T-cell (primary cell): ENCODE measurements around the gene CERS3. TPM values are rescaled to one million over a fixed set of nuclear protein-coding genes. Genes with fewer than 3 reads are reported as not detected.

ENCODE experiments used
- ATAC-seq, 4 experiments: fragments of 200-7000 bp in 3 of 4; fragments of 150-1000 bp in 1 of 4; cut with Tn5 transposase; replicated peaks in 1 of 4; 1 replicate in 3 of 4; 2 replicates in 1 of 4; pipeline ENCODE4 v1.10.0; 2021; ENCODE audit warnings: moderate library complexity in 3 of 4, mild to moderate bottlenecking in 2 of 4, moderate number of reproducible peaks in 1 of 4
- CTCF ChIA-PET, 2 donors: fragments of 300-600 bp; sonication (Branson Sonifier 250); formaldehyde crosslinking; loops; one replicate each; lab custom pipeline; 2022; ENCODE audit warnings: antibody characterized with exemption in 2 of 2; lab: Charles Lee
- POLR2A ChIA-PET, 2 donors: fragments of 300-600 bp; sonication (Branson Sonifier 250); formaldehyde crosslinking; loops; one replicate each; lab custom pipeline; 2022; ENCODE audit warnings: antibody characterized with exemption in 2 of 2; lab: Charles Lee
- DNase-seq, 35 experiments: peaks; one replicate each; pipeline versions ENCODE4 v3.0.0 to v3.0.0-alpha.2; 2013 to 2023
- H3K27ac ChIP-seq: one replicate; pipeline ENCODE4 v1.5.1; 2013; ENCODE audit warnings: low read length
- H3K27me3 ChIP-seq, 2 experiments: replicated peaks in 1 of 2; 1 replicate in 1 of 2; 2 replicates in 1 of 2; pipeline versions ENCODE4 v1.6.1 to v1.7.0; 2013; ENCODE audit warnings: low read length in 1 of 2, mixed read lengths in 1 of 2; ENCODE audit not compliant: control insufficient read depth in 2 of 2, insufficient read depth in 2 of 2; ENCODE audit errors: extremely low read depth in 1 of 2
- H3K36me3 ChIP-seq, 2 donors: 1 replicate in 1 of 2; 2 replicates in 1 of 2; pipeline versions ENCODE4 v1.6.1 to v1.7.0; 2013; ENCODE audit warnings: low read length in 1 of 2; ENCODE audit not compliant: control insufficient read depth in 2 of 2, insufficient read depth in 1 of 2; ENCODE audit errors: extremely low read depth in 1 of 2
- H3K4me1 ChIP-seq, 2 experiments: 1 replicate in 1 of 2; 2 replicates in 1 of 2; pipeline versions ENCODE4 v1.6.1 to v1.7.0; 2013; ENCODE audit warnings: low read length in 2 of 2, mixed read lengths in 1 of 2; ENCODE audit not compliant: insufficient read depth in 2 of 2, control insufficient read depth in 1 of 2; ENCODE audit errors: extremely low read depth in 1 of 2
- H3K4me3 ChIP-seq, 2 donors: 1 replicate in 1 of 2; 2 replicates in 1 of 2; pipeline versions ENCODE4 v1.5.1 to v1.7.0; 2013; ENCODE audit warnings: mild to moderate bottlenecking in 2 of 2, low read length in 1 of 2, moderate library complexity in 1 of 2; ENCODE audit not compliant: control insufficient read depth in 1 of 2; ENCODE audit errors: extremely low read depth in 1 of 2
- H3K9me3 ChIP-seq: 2 replicates; pipeline ENCODE4 v1.7.0; 2013
- H3K27ac Mint-ChIP-seq, 2 donors: one replicate each; pipeline ENCODE4 v1.8.0; 2020 to 2021; ENCODE audit warnings: mild to moderate bottlenecking in 2 of 2, mixed read lengths in 2 of 2
- H3K27me3 Mint-ChIP-seq, 2 donors: one replicate each; pipeline ENCODE4 v1.8.0; 2021 to 2022; ENCODE audit warnings: mixed read lengths in 2 of 2
- H3K36me3 Mint-ChIP-seq: one replicate; pipeline ENCODE4 v1.8.0; 2021; ENCODE audit warnings: mixed read lengths
- H3K4me1 Mint-ChIP-seq, 3 donors: one replicate each; pipeline ENCODE4 v1.8.0; 2020 to 2022; ENCODE audit warnings: mixed read lengths in 3 of 3, mild to moderate bottlenecking in 1 of 3
- H3K4me3 Mint-ChIP-seq, 3 donors: one replicate each; pipeline ENCODE4 v1.8.0; 2020 to 2022; ENCODE audit warnings: mild to moderate bottlenecking in 3 of 3, mixed read lengths in 3 of 3, moderate library complexity in 3 of 3
- H3K9me3 Mint-ChIP-seq, 3 donors: one replicate each; pipeline ENCODE4 v1.8.0; 2020 to 2022; ENCODE audit warnings: mixed read lengths in 3 of 3
- WGBS: methylation state at CpG from one replicate; pipeline ENCODE4 v1.1.5; 2013; ENCODE audit warnings: missing lambda C conversion rate; ENCODE audit not compliant: insufficient coverage; 5-methylcytosine and 5-hydroxymethylcytosine counted together
- total RNA-seq, 35 experiments: library from RNA in 6 of 35; stranded (reverse) in 6 of 35; fragments of 120-200 nt in 1 of 35; gene quantifications; one replicate each; pipeline versions ENCODE4 v1.2.1 to v1.2.4 and lab custom pipeline; 2013 to 2026

CERS3 gene
- total RNA-seq, 5 donors from 2014 or later (not counting 1 experiment from before 2014, with no cell fraction given): 1.1 to 3.5 (median 2.6) TPM

- Mint-ChIP-seq H3K4me1 (peaks cover 17 to 31% (median 23%) of the 10 kb centered on the region in 3 donors), H3K27me3 (no peaks in the 10 kb centered on the region), H3K27ac (no peak overlapping the region), H3K9me3 (no peaks in the 10 kb centered on the region), H3K36me3 (peaks cover 3% of the 10 kb centered on the region), H3K4me3 (no peak overlapping the region)
- H3K27me3 ChIP-seq: no peaks in the 10 kb centered on the region
- DNase-seq (no peak), ATAC-seq (no peak)
- no peaks in the 10 kb centered on the region for H3K9me3 ChIP-seq
- ChIA-PET POLR2A (no interaction called here), CTCF (interaction anchor here in 1 of 2 donors (0.6 kb wide), 1 partner anchor 13 kb away, joined by 4 read pairs; no protein-coding TSS in a partner anchor)
- H3K4me1 ChIP-seq: peaks cover 3 to 4% of the 10 kb centered on the region in 2 experiments
- H3K36me3 ChIP-seq: no peaks in the 10 kb centered on the region
- H3K4me3 ChIP-seq: no peak overlapping the region
- WGBS: 80% methylated on average over 3 of the region's 6 CpGs
- no peak overlapping the region for H3K27ac ChIP-seq
These were observed 2.7 kb downstream of the CERS3 start for GRCh38 chr15:100526027-100526481.

GRCh38 chr15:100525436-100525835, 3.3 kb downstream of the CERS3 start:
- WGBS: no CpG with 5 or more reads among the region's 1 CpG
- no peak for ATAC-seq

GRCh38 chr15:100524326-100524725, 4.4 kb downstream of the CERS3 start:
- Mint-ChIP-seq H3K36me3 (peaks cover 3% of the 10 kb centered on the region), H3K27me3 (no peaks in the 10 kb centered on the region), H3K27ac (no peak overlapping the region), H3K9me3 (no peaks in the 10 kb centered on the region), H3K4me3 (no peak overlapping the region), H3K4me1 (peaks cover 23 to 32% (median 26%) of the 10 kb centered on the region in 3 donors)
- ChIA-PET POLR2A (no interaction called here), CTCF (no interaction called here)
- Histone ChIP-seq H3K36me3 (no peaks in the 10 kb centered on the region), H3K4me1 (peaks cover 16 to 17% of the 10 kb centered on the region in 2 experiments), H3K27ac (no peak overlapping the region), H3K9me3 (no peaks in the 10 kb centered on the region), H3K4me3 (no peak overlapping the region), H3K27me3 (no peaks in the 10 kb centered on the region)
- WGBS: no CpG with 5 or more reads among the region's 2 CpGs
- no peak for DNase-seq
- ATAC-seq: no peak

More at GRCh38 chr15:100525436-100525835, 3.3 kb downstream of the CERS3 start:
- H3K27me3 ChIP-seq: no peaks in the 10 kb centered on the region
- Mint-ChIP-seq H3K9me3 (no peaks in the 10 kb centered on the region), H3K4me3 (no peak overlapping the region), H3K27ac (no peak overlapping the region), H3K27me3 (no peaks in the 10 kb centered on the region), H3K36me3 (peaks cover 3% of the 10 kb centered on the region), H3K4me1 (peaks cover 24 to 32% (median 28%) of the 10 kb centered on the region in 3 donors)
- no peaks in the 10 kb centered on the region for H3K9me3 ChIP-seq
- no peaks in the 10 kb centered on the region for H3K36me3 ChIP-seq
- DNase-seq: no peak
- ChIA-PET CTCF (no interaction called here), POLR2A (no interaction called here)
- no peak overlapping the region for H3K4me3 ChIP-seq
- H3K4me1 ChIP-seq: peaks cover 8 to 10% of the 10 kb centered on the region in 2 experiments
- no peak overlapping the region for H3K27ac ChIP-seq

GRCh38 chr15:100521907-100522306, 6.8 kb downstream of the CERS3 start:
- no peaks in the 10 kb centered on the region for H3K9me3 ChIP-seq
- no peak overlapping the region for H3K4me3 ChIP-seq
- H3K9me3 Mint-ChIP-seq: no peaks in the 10 kb centered on the region
- POLR2A ChIA-PET: no interaction called here
- peaks cover 16 to 17% of the 10 kb centered on the region in 2 experiments for H3K4me1 ChIP-seq
- H3K27me3 ChIP-seq: no peaks in the 10 kb centered on the region
- no peak overlapping the region for H3K27ac Mint-ChIP-seq
- peaks cover 19 to 27% (median 24%) of the 10 kb centered on the region in 3 donors for H3K4me1 Mint-ChIP-seq
- no peaks in the 10 kb centered on the region for H3K36me3 ChIP-seq
- H3K36me3 Mint-ChIP-seq: peaks cover 3% of the 10 kb centered on the region
- 100% methylated on average over 3 of the region's 3 CpGs for WGBS
- ATAC-seq (no peak), DNase-seq (no peak)
- no peak overlapping the region for H3K27ac ChIP-seq
- H3K4me3 Mint-ChIP-seq: no peak overlapping the region
- CTCF ChIA-PET: no interaction called here
- no peaks in the 10 kb centered on the region for H3K27me3 Mint-ChIP-seq

- H3K9me3 ChIP-seq: no peaks in the 10 kb centered on the region
- POLR2A ChIA-PET: no interaction called here
- ATAC-seq (peak; percentile 36 to 86 (median 68)), DNase-seq (peak in 1 of 35 experiments; percentile 9)
- peak overlapping the region in 2 of 3 donors; percentile 55 to 66 for H3K4me3 Mint-ChIP-seq
- H3K36me3 ChIP-seq: no peaks in the 10 kb centered on the region
- H3K9me3 Mint-ChIP-seq: no peaks in the 10 kb centered on the region
- H3K27ac Mint-ChIP-seq: peak overlapping the region; percentile 49 to 72
- H3K27me3 ChIP-seq: peaks cover 0 to 3% of the 10 kb centered on the region in 2 experiments
- WGBS: 55% methylated on average over 2 of the region's 7 CpGs
- peaks cover 16 to 17% of the 10 kb centered on the region in 2 experiments for H3K4me1 ChIP-seq
- peaks cover 19 to 27% (median 24%) of the 10 kb centered on the region in 3 donors for H3K4me1 Mint-ChIP-seq
- CTCF ChIA-PET: no interaction called here
- H3K27ac ChIP-seq: no peak overlapping the region
- peaks cover 3% of the 10 kb centered on the region for H3K36me3 Mint-ChIP-seq
- no peaks in the 10 kb centered on the region for H3K27me3 Mint-ChIP-seq
- peak overlapping the region in 1 of 2 donors; percentile 23 for H3K4me3 ChIP-seq
These were observed 8.4 kb downstream of the CERS3 start for GRCh38 chr15:100520132-100520921.

GRCh38 chr15:100517846-100518245, 10.9 kb downstream of the CERS3 start:
- no peak overlapping the region for H3K27ac Mint-ChIP-seq

More at GRCh38 chr15:100517846-100518245, 10.9 kb downstream of the CERS3 start:
- H3K27ac ChIP-seq: no peak overlapping the region
- no peaks in the 10 kb centered on the region for H3K9me3 Mint-ChIP-seq
- no peak for ATAC-seq
- no CpG with 5 or more reads among the region's 3 CpGs for WGBS
- H3K27me3 Mint-ChIP-seq: no peaks in the 10 kb centered on the region
- POLR2A ChIA-PET: no interaction called here
- no peak for DNase-seq
- CTCF ChIA-PET: no interaction called here
- H3K4me1 ChIP-seq: peaks cover 16 to 17% of the 10 kb centered on the region in 2 experiments
- H3K36me3 ChIP-seq: no peaks in the 10 kb centered on the region
- H3K36me3 Mint-ChIP-seq: no peaks in the 10 kb centered on the region
- H3K4me1 Mint-ChIP-seq: peaks cover 19 to 27% (median 24%) of the 10 kb centered on the region in 3 donors
- peaks cover 0 to 7% of the 10 kb centered on the region in 2 experiments for H3K27me3 ChIP-seq
- H3K4me3 ChIP-seq: no peak overlapping the region
- H3K4me3 Mint-ChIP-seq: no peak overlapping the region
- H3K9me3 ChIP-seq: no peaks in the 10 kb centered on the region
